Natural killer cell (primary cell): ENCODE measurements around the gene ZSCAN5C. TPM values are rescaled to one million over a fixed set of nuclear protein-coding genes. Genes with fewer than 3 reads are reported as not detected.
"Not testable (repeated sequence)": the region's sequence is repeated elsewhere in the genome, so short reads cannot be mapped to it uniquely, and the experiment has no call there.

Experiments used
- ATAC-seq, 3 donors: fragments of 150-1000 bp in 2 of 3; fragments of 200-7000 bp in 1 of 3; cut with Tn5 transposase; 1 replicate in 1 of 3; 2 replicates in 2 of 3; pipeline ENCODE4 v1.10.0; 2021; ENCODE audit warnings: mild to moderate bottlenecking in 2 of 3, moderate library complexity in 2 of 3
- DNase-seq, 2 donors: peaks; one replicate each; pipeline versions ENCODE4 v3.0.0 to v3.0.0-alpha.2; 2013 to 2021; ENCODE audit warnings: mixed read lengths in 1 of 2
- H3K27ac ChIP-seq: one replicate; pipeline ENCODE4 v1.5.1; 2013; ENCODE audit warnings: mild to moderate bottlenecking, low read length
- H3K27me3 ChIP-seq: one replicate; pipeline ENCODE4 v1.6.1; 2013; ENCODE audit warnings: low read length; ENCODE audit not compliant: control insufficient read depth, insufficient read depth
- H3K36me3 ChIP-seq: one replicate; pipeline ENCODE4 v1.6.1; 2013; ENCODE audit warnings: low read length; ENCODE audit not compliant: control insufficient read depth, insufficient read depth
- H3K4me1 ChIP-seq: one replicate; pipeline ENCODE4 v1.6.1; 2013; ENCODE audit warnings: low read length; ENCODE audit not compliant: control insufficient read depth, insufficient read depth
- H3K4me3 ChIP-seq: one replicate; pipeline ENCODE4 v1.5.1; 2013; ENCODE audit warnings: low read length
- H3K9me3 ChIP-seq: one replicate; pipeline ENCODE4 v1.6.1; 2013; ENCODE audit warnings: low read length; ENCODE audit not compliant: control insufficient read depth, insufficient read depth
- H3K27ac Mint-ChIP-seq, 2 donors: one replicate each; pipeline ENCODE4 v1.8.0; 2022; ENCODE audit warnings: mild to moderate bottlenecking in 2 of 2, mixed read lengths in 2 of 2, moderate library complexity in 1 of 2
- H3K27me3 Mint-ChIP-seq, 2 donors: one replicate each; pipeline ENCODE4 v1.8.0; 2022; ENCODE audit warnings: low read depth in 2 of 2, mixed read lengths in 2 of 2
- H3K36me3 Mint-ChIP-seq: one replicate; pipeline ENCODE4 v1.8.0; 2022; ENCODE audit warnings: mixed read lengths
- H3K4me1 Mint-ChIP-seq, 2 donors: one replicate each; pipeline ENCODE4 v1.8.0; 2022; ENCODE audit warnings: mixed read lengths in 2 of 2
- H3K4me3 Mint-ChIP-seq: one replicate; pipeline ENCODE4 v1.8.0; 2022; ENCODE audit warnings: mild to moderate bottlenecking, moderate library complexity, mixed read lengths
- H3K9me3 Mint-ChIP-seq, 2 donors: one replicate each; pipeline ENCODE4 v1.8.0; 2022; ENCODE audit warnings: mixed read lengths in 2 of 2
- WGBS: methylation state at CpG from one replicate; pipeline ENCODE4 v1.1.7; 2013; ENCODE audit warnings: missing lambda C conversion rate; ENCODE audit not compliant: insufficient coverage; 5-methylcytosine and 5-hydroxymethylcytosine counted together
- intact Hi-C: fragments of 100-400 bp; cut with micrococcal nuclease; formaldehyde crosslinking; loops from one replicate; pipeline ENCODE4 v1.14.2; 2022
- total RNA-seq, 4 donors: library from RNA; stranded (reverse); fragments of 120-200 nt in 1 of 4; gene quantifications; one replicate each; pipeline versions ENCODE4 v1.2.3 to v1.2.4, GENCODE V29; 2013 to 2022
- TF ChIP-seq, protein P1 (sequence below): fragments of 200-600 bp; IDR thresholded peaks from one replicate; pipeline ENCODE4 v1.8.0; 2022; ENCODE audit warnings: antibody characterized with exemption

The ZSCAN5C gene
- total RNA-seq, 3 donors from 2014 or later (not counting 1 experiment from before 2014, with no cell fraction given) = not detected

- Histone ChIP-seq H3K27me3 (no peaks in the 10 kb centered on the region), H3K9me3 (no peaks in the 10 kb centered on the region), H3K4me3 (no peak overlapping the region), H3K27ac (no peak overlapping the region), H3K4me1 (peaks cover 5% of the 10 kb centered on the region), H3K36me3 (no peaks in the 10 kb centered on the region)
- DNase-seq (no peak), ATAC-seq (no peak)
- H3K4me1 Mint-ChIP-seq = peaks cover 0 to 6% of the 10 kb centered on the region in 2 donors
- intact Hi-C loops = loop anchor here (10.0 kb wide), 1 partner anchor 69 kb away; no protein-coding TSS in a partner anchor
- TF ChIP-seq, protein P1, sequence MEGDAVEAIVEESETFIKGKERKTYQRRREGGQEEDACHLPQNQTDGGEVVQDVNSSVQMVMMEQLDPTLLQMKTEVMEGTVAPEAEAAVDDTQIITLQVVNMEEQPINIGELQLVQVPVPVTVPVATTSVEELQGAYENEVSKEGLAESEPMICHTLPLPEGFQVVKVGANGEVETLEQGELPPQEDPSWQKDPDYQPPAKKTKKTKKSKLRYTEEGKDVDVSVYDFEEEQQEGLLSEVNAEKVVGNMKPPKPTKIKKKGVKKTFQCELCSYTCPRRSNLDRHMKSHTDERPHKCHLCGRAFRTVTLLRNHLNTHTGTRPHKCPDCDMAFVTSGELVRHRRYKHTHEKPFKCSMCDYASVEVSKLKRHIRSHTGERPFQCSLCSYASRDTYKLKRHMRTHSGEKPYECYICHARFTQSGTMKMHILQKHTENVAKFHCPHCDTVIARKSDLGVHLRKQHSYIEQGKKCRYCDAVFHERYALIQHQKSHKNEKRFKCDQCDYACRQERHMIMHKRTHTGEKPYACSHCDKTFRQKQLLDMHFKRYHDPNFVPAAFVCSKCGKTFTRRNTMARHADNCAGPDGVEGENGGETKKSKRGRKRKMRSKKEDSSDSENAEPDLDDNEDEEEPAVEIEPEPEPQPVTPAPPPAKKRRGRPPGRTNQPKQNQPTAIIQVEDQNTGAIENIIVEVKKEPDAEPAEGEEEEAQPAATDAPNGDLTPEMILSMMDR = no peak
- no peak overlapping the region for H3K27ac Mint-ChIP-seq
- H3K4me3 Mint-ChIP-seq = no peak overlapping the region
- H3K27me3 Mint-ChIP-seq = peaks cover 4 to 6% of the 10 kb centered on the region in 2 donors
- H3K9me3 Mint-ChIP-seq = no peaks in the 10 kb centered on the region
- H3K36me3 Mint-ChIP-seq = no peaks in the 10 kb centered on the region
- WGBS = 79% methylated on average over 5 of the region's 9 CpGs
Measured at GRCh38 chr19:56174086-56174485, 28.0 kb upstream of the ZSCAN5C start.

- Mint-ChIP-seq H3K27me3 (peaks cover 4 to 6% of the 10 kb centered on the region in 2 donors), H3K36me3 (no peaks in the 10 kb centered on the region), H3K4me3 (no peak overlapping the region), H3K9me3 (no peaks in the 10 kb centered on the region), H3K27ac (no peak overlapping the region), H3K4me1 (peaks cover 0 to 6% of the 10 kb centered on the region in 2 donors)
- 77% methylated on average over 11 of the region's 11 CpGs for WGBS
- DNase-seq = no peak
- Histone ChIP-seq H3K4me1 (peaks cover 5% of the 10 kb centered on the region), H3K36me3 (no peaks in the 10 kb centered on the region), H3K27ac (no peak overlapping the region), H3K4me3 (no peak overlapping the region), H3K27me3 (no peaks in the 10 kb centered on the region), H3K9me3 (no peaks in the 10 kb centered on the region)
- intact Hi-C loops = loop anchor here (10.0 kb wide), 1 partner anchor 70 kb away; no protein-coding TSS in a partner anchor
- TF ChIP-seq, protein P1 = no peak
- no peak for ATAC-seq
Measured at GRCh38 chr19:56174550-56174949, 27.5 kb upstream of the ZSCAN5C start.

DNA sequence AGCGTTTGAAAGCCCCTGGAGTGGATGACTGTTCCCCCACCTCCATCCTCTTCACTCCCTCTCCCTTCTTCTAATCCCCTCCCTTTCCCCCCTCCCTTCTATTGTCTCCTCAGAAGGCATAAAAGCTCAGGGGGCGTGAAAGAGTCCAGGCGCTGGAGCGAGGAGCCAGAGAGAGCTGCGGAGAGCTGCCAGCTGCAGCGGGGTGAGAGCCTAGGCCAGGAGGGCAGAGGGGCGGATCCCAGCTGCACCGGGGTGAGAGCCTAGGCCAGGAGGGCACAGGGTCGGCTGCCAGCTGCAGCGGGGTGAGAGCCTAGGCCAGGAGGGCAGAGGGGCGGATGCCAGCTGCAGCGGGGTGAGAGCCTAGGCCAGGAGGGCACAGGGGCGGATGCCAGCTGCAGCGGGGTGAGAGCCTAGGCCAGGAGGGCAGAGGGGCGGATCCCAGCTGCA is 26.2 kb upstream of the ZSCAN5C start, which contains the start of gene GALP:
TSS of gene GALP (plus strand) at position 148 of the 447 bp plus-strand sequence. CDS start 1,101 bp downstream, outside the sequence.
- H3K9me3 Mint-ChIP-seq, DNase-seq, H3K4me1 Mint-ChIP-seq, H3K4me1 ChIP-seq, H3K27me3 ChIP-seq, H3K36me3 Mint-ChIP-seq, H3K27ac Mint-ChIP-seq, H3K36me3 ChIP-seq, ATAC-seq, H3K4me3 Mint-ChIP-seq, H3K4me3 ChIP-seq, H3K27me3 Mint-ChIP-seq, H3K27ac ChIP-seq, H3K9me3 ChIP-seq: not testable (repeated sequence)
- intact Hi-C loops = loop anchor here (10.0 kb wide), 1 partner anchor 71 kb away; no protein-coding TSS in a partner anchor
- 84% methylated on average over 15 of the region's 15 CpGs for WGBS

DNA sequence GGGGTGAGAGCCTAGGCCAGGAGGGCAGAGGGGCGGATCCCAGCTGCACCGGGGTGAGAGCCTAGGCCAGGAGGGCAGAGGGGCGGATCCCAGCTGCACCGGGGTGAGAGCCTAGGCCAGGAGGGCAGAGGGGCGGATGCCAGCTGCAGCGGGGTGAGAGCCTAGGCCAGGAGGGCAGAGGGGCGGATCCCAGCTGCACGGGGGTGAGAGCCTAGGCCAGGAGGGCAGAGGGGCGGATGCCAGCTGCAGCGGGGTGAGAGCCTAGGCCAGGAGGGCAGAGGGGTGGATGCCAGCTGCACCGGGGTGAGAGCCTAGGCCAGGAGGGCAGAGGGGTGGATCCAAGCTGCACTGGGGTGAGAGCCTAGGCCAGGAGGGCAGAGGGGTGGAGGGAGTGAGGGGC is 25.8 kb upstream of the ZSCAN5C start:
- WGBS = 100% methylated on average over 1 of the region's 11 CpGs
- not testable (repeated sequence) for H3K4me1 Mint-ChIP-seq, H3K27me3 ChIP-seq, H3K4me3 Mint-ChIP-seq, ATAC-seq, DNase-seq, H3K36me3 Mint-ChIP-seq, H3K4me1 ChIP-seq, H3K9me3 ChIP-seq, H3K9me3 Mint-ChIP-seq, H3K36me3 ChIP-seq, H3K27me3 Mint-ChIP-seq, H3K4me3 ChIP-seq, H3K27ac ChIP-seq, H3K27ac Mint-ChIP-seq
- intact Hi-C loops = loop anchor here (10.0 kb wide), 1 partner anchor 72 kb away; no protein-coding TSS in a partner anchor
